GM12801 (cell line): ENCODE data around the gene LMF1.

Source experiments
- CTCF ChIP-seq: IDR thresholded peaks from one replicate; pipeline ENCODE4 v1.5.1; 2011; ENCODE audit warnings: control low read depth; ENCODE audit not compliant: insufficient read length; ENCODE audit errors: extremely low read depth

The LMF1 gene

DNA sequence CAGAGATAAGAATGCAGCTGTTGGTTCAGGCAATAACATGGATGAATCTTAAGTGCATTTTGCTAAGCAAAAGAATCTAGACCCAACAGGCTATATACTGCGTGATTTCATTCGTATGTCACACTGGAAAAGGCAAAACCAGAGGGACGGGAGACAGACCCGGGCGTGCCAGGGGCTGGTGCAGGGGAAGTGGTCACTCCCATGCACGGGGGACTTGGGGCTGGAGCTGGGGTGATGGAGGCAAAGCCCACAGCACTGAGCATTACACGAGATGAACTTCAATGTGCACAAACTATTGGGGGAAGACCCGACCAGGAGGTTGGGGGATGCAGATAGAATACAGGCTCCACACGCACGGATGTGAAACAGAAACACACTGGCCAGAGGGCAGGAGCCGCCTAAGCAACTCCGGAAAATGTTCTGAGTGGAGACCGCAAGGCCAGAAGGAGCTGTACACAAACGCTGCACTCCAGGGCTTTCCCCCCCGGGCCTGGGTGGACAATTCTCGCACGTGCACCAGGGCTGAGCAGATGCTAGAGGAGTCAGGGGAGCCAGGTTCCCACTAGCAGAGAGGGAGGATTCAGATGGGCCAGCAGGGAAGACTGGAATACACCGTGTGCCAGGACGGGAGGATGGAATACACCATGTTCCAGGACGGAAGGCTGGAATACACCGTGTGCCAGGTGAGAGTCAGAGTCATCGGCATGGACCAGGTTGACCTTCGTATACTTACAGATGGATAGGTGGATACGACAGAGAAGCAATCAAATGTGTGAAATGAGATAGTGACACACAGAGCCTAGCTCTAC is 11.3 kb downstream of the LMF1 start:
- no peak for TF ChIP-seq CTCF

DNA sequence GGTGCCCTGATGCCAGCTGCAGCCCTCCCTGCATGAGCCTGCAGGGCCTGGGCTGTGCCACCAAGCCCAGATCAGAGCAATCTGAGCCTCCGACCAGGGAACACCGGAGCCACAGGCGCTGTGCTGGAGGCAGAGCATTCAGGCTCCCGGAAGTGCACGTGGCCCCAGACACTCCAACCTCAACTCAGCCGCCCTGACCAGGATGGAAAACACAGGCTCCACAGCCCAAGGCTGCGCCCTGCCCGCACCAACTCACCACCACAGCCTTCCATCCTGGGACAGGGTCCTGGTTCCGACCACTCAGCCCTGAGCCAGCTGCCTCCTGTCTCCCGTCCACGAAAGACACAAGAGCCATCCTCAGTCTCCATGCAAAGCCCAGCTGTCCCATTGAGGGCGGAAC is 18.5 kb downstream of the LMF1 start:
- no peak for TF ChIP-seq CTCF

GRCh38 chr16:951660-952301 is 19.0 kb downstream of the LMF1 start:
- TF ChIP-seq CTCF = no peak

- no peak for TF ChIP-seq CTCF
These were observed 23.4 kb downstream of the LMF1 start for GRCh38 chr16:947255-947921.

- TF ChIP-seq CTCF = no peak
These were observed 24.8 kb downstream of the LMF1 start for GRCh38 chr16:946048-946395.

DNA sequence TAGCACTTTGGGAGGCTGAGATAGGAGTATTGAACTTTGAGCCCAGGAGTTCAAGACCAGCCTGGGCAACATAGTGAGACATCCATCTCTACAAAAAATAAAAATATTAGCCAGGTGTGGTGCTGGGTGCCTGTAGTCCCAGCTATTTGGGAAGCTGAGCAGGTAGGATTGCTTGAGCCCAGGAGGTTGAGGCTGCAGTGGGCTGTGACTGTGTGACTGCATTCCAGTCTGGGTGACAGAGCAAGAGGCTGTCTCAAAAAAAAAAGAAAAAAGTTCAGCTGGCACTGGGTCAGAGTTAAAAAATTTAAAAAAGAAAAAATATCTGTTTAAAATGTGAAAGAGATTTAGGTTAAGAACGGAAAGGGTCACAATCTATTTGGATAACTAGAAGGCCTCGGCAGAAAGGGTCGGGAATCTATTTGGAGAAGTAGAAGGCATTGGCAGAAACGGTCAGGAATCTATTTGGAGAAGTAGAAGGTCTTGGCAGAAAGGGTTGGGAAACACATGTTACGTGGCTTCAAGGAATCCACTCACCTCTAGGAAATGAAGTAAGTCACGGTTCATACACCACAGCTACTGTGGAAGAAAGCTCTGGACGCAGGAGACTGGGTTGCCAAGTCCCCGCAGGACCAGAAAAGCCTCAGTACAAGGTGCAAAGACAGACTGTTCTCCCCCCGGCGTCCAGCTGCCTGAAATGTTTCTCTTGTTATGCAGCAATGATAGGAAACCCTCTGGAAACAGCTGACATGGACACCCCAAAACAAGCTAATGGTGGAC is 25.3 kb downstream of the LMF1 start:
- no peak for TF ChIP-seq CTCF

GRCh38 chr16:943971-944370 is 26.8 kb downstream of the LMF1 start:
- no peak for TF ChIP-seq CTCF
